SK-N-SH (cell line): ENCODE measurements around the gene HERC4. TPM values are rescaled to one million over a fixed set of nuclear protein-coding genes. Genes with fewer than 3 reads are reported as not detected.

Experiments used
- CTCF ChIA-PET: fragments of 300-600, 350-600 bp; formaldehyde crosslinking; extraction: SDS; loops from one replicate; lab custom pipeline; 2021; lab: Yijun Ruan, JAX
- POLR2A ChIA-PET: fragments of 350-600 bp; sonication (Branson Sonifier 250); formaldehyde crosslinking; extraction: SDS; loops from one replicate; lab custom pipeline; 2020; ENCODE audit warnings: antibody characterized with exemption, inconsistent platforms; lab: Yijun Ruan, JAX
- DNase-seq: peaks from one replicate; pipeline ENCODE4 v3.0.0; 2012
- H2AFZ ChIP-seq: fragments of 200-600 bp; sonication (generic); 2 replicates; pipeline ENCODE4 v1.8.1; 2016; ENCODE audit warnings: antibody characterized with exemption, mild to moderate bottlenecking, low read depth
- H3F3A ChIP-seq: fragments of 200-600 bp; sonication (generic); replicated peaks from 2 replicates; pipeline ENCODE3; 2016; ENCODE audit warnings: antibody characterized with exemption, mild to moderate bottlenecking; ENCODE audit not compliant: insufficient read depth
- H3K27ac ChIP-seq, 2 experiments: fragments of 200-500 bp in 1 of 2; fragments of 200-600 bp in 1 of 2; sonication (Bioruptor generic) in 1 of 2; sonication (generic), shearing (Covaris generic) in 1 of 2; 2 replicates each; pipeline versions ENCODE4 v1.5.1 to v1.6.1; 2014 to 2016; ENCODE audit warnings: low read depth in 2 of 2, inconsistent platforms in 1 of 2, low read length in 1 of 2, mild to moderate bottlenecking in 1 of 2, mixed read lengths in 1 of 2
- H3K27me3 ChIP-seq: fragments of 200-600 bp; sonication (generic), shearing (Covaris generic); 2 replicates; pipeline ENCODE4 v1.6.1; 2016; ENCODE audit warnings: mixed run types; ENCODE audit not compliant: insufficient read depth
- H3K36me3 ChIP-seq, 2 experiments: fragments of 200-500 bp in 1 of 2; fragments of 200-600 bp in 1 of 2; sonication (Bioruptor generic) in 1 of 2; sonication (generic) in 1 of 2; replicated peaks in 1 of 2; 2 replicates each; pipeline versions ENCODE3 to v1.5.1; 2014 to 2016; ENCODE audit warnings: low read length in 1 of 2, mild to moderate bottlenecking in 1 of 2; ENCODE audit not compliant: insufficient read depth in 2 of 2, control insufficient read depth in 1 of 2
- H3K4me1 ChIP-seq, 2 experiments: fragments of 200-500 bp in 1 of 2; fragments of 200-600 bp in 1 of 2; sonication (Bioruptor generic) in 1 of 2; sonication (generic), shearing (Covaris generic) in 1 of 2; 2 replicates each; pipeline versions ENCODE4 v1.5.1 to v1.6.1; 2014 to 2016; ENCODE audit warnings: low read depth in 1 of 2, low read length in 1 of 2, mixed run types in 1 of 2; ENCODE audit not compliant: insufficient read depth in 2 of 2, control insufficient read depth in 1 of 2
- H3K4me2 ChIP-seq: fragments of 200-600 bp; sonication (generic), shearing (Covaris generic); 2 replicates; pipeline ENCODE4 v1.6.1; 2017; ENCODE audit warnings: mixed run types
- H3K4me3 ChIP-seq, 2 experiments: fragments of 200-500 bp in 1 of 2; fragments of 200-600 bp in 1 of 2; sonication (Bioruptor generic) in 1 of 2; sonication (generic), shearing (Covaris generic) in 1 of 2; 2 replicates each; pipeline versions ENCODE4 v1.5.1 to v1.8.1; 2014 to 2016; ENCODE audit warnings: low read depth in 2 of 2, inconsistent platforms in 1 of 2, low read length in 1 of 2, mild to moderate bottlenecking in 1 of 2, mixed read lengths in 1 of 2, moderate library complexity in 1 of 2
- H3K79me2 ChIP-seq: fragments of 200-600 bp; sonication (generic); 2 replicates; pipeline ENCODE4 v1.8.1; 2017; ENCODE audit warnings: mild to moderate bottlenecking; ENCODE audit not compliant: insufficient read depth
- H3K9ac ChIP-seq: fragments of 200-600 bp; sonication (generic); 2 replicates; pipeline ENCODE4 v1.6.1; 2017; ENCODE audit warnings: mixed run types
- H3K9me2 ChIP-seq: fragments of 200-600 bp; sonication (generic); 2 replicates; pipeline ENCODE4 v1.6.1; 2017; ENCODE audit warnings: mixed run types
- H3K9me3 ChIP-seq: fragments of 200-600 bp; sonication (generic); 2 replicates; pipeline ENCODE4 v1.6.1; 2017; ENCODE audit warnings: mixed run types, mild to moderate bottlenecking, moderate library complexity
- H4K20me1 ChIP-seq: fragments of 200-600 bp; sonication (generic); 2 replicates; pipeline ENCODE4 v1.6.1; 2017; ENCODE audit warnings: mild to moderate bottlenecking, mixed run types; ENCODE audit not compliant: insufficient read depth
- CHD2 ChIP-seq: fragments of 150-350 bp; IDR thresholded peaks from 2 replicates; pipeline ENCODE4 v1.6.1; 2018; ENCODE audit warnings: low read length; ENCODE audit not compliant: partially characterized antibody
- CTCF ChIP-seq: fragments of 200-600 bp; sonication (generic); IDR thresholded peaks from 2 replicates; pipeline ENCODE4 v1.6.1; 2017; ENCODE audit warnings: antibody characterized with exemption, mild to moderate bottlenecking, moderate library complexity
- ELF1 ChIP-seq: IDR thresholded peaks from 2 replicates; pipeline ENCODE4 v1.4.0; 2012
- EP300 ChIP-seq, 2 experiments: IDR thresholded peaks; 2 replicates each; pipeline versions ENCODE4 v1.4.0 to v1.6.1; 2012; ENCODE audit warnings: borderline replicate concordance in 1 of 2, low read depth in 1 of 2, low read length in 1 of 2
- FOSL2 ChIP-seq: IDR thresholded peaks from 2 replicates; pipeline ENCODE4 v1.4.0; 2012; ENCODE audit warnings: low read depth, mild to moderate bottlenecking, moderate library complexity, borderline replicate concordance
- FOXJ3 ChIP-seq: sonication (generic); formaldehyde crosslinking; IDR thresholded peaks from 2 replicates; pipeline ENCODE4 v1.5.1; 2020; ENCODE audit warnings: mild to moderate bottlenecking, missing genetic modification reagents
- GABPA ChIP-seq: IDR thresholded peaks from 2 replicates; pipeline ENCODE4 v1.4.0; 2012; ENCODE audit warnings: low read depth, mild to moderate bottlenecking
- GATA2 ChIP-seq: sonication (generic); formaldehyde crosslinking; IDR thresholded peaks from 2 replicates; pipeline ENCODE4 v1.5.0; 2020; ENCODE audit warnings: mild to moderate bottlenecking, missing genetic modification reagents
- IRF3 ChIP-seq: fragments of 150-350 bp; IDR thresholded peaks from 2 replicates; pipeline ENCODE4 v1.6.1; 2016; ENCODE audit warnings: mild to moderate bottlenecking, low read depth, low read length
- MEF2A ChIP-seq: IDR thresholded peaks from 2 replicates; pipeline ENCODE4 v1.4.0; 2012; ENCODE audit warnings: low read depth, borderline replicate concordance
- NRF1 ChIP-seq: IDR thresholded peaks from 2 replicates; pipeline ENCODE4 v1.6.1; 2012; ENCODE audit warnings: low read depth, mild to moderate bottlenecking, low read length
- POLR2AphosphoS5 ChIP-seq: IDR thresholded peaks from 2 replicates; pipeline ENCODE4 v1.6.1; 2012; ENCODE audit warnings: low read depth, low read length
- RAD21 ChIP-seq: IDR thresholded peaks from 2 replicates; pipeline ENCODE4 v1.6.1; 2012; ENCODE audit warnings: mild to moderate bottlenecking, low read length
- RCOR1 ChIP-seq: fragments of 150-350 bp; IDR thresholded peaks from 2 replicates; pipeline ENCODE4 v1.6.1; 2017; ENCODE audit warnings: antibody characterized with exemption, low read length
- SIN3A ChIP-seq: IDR thresholded peaks from 2 replicates; pipeline ENCODE4 v1.6.1; 2012; ENCODE audit warnings: low read depth, mild to moderate bottlenecking, low read length, moderate library complexity, borderline replicate concordance
- SMC3 ChIP-seq: IDR thresholded peaks from 2 replicates; pipeline ENCODE4 v1.6.1; 2012; ENCODE audit warnings: low read depth, low read length, improper control_type of control experiment
- TCF12 ChIP-seq: IDR thresholded peaks from 2 replicates; pipeline ENCODE4 v1.4.0; 2012
- TEAD4 ChIP-seq: IDR thresholded peaks from 2 replicates; pipeline ENCODE4 v1.4.0; 2012; ENCODE audit warnings: mild to moderate bottlenecking, borderline replicate concordance; ENCODE audit not compliant: insufficient read depth
- USF2 ChIP-seq: fragments of 150-350 bp; IDR thresholded peaks from 2 replicates; pipeline ENCODE4 v1.6.1; 2017; ENCODE audit warnings: antibody characterized with exemption, low read length, low read depth, borderline replicate concordance
- YY1 ChIP-seq: IDR thresholded peaks from 2 replicates; pipeline ENCODE4 v1.4.0; 2012; ENCODE audit warnings: low read depth, mild to moderate bottlenecking
- WGBS: methylation state at CpG from one replicate; pipeline ENCODE4 v1.1.6; 2017; ENCODE audit warnings: low lambda C conversion rate; 5-methylcytosine and 5-hydroxymethylcytosine counted together
- polyA plus RNA-seq, 3 experiments: library from polyadenylated mRNA; depleted of rRNA; stranded (reverse); fragments of >200 nt; gene quantifications; 2 replicates each; pipeline ENCODE4 v1.2.3, GENCODE V29; 2012
- TF ChIP-seq, protein P1 (sequence below): IDR thresholded peaks from 2 replicates; pipeline ENCODE4; 2012

The HERC4 gene
- polyA plus RNA-seq, 1 of the 3 experiments (the other 2 are of a cell fraction): 16.2 TPM

DNA sequence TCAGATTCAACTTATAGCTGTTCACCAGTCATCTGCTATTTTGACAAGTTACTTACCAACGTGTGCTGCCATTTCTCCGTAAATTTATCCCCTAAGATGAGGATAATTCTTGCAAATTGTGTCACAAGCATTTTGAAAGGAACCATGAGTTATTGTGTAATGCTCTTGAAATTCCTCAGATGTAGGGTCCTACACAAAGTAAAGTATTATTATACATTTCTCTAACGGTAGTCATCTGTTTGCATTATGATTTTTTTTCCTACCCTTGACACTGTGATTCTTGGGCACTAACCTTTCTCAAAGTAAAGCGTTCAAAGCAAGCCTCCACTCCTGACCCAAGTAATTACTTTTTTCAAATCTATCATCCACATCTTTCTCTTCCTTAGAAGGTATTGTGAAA lies 8.1 kb downstream of the HERC4 start:
- no peak for DNase-seq
- Histone ChIP-seq H3K79me2 (peaks cover 97% of the 10 kb centered on the region), H3F3A (peaks cover 13% of the 10 kb centered on the region), H3K9ac (no peak overlapping the region), H3K36me3 (peaks cover 24 to 53% of the 10 kb centered on the region in 2 experiments), H3K9me3 (no peaks in the 10 kb centered on the region), H3K4me2 (no peak overlapping the region), H3K27ac (no peak overlapping the region), H3K4me1 (no peaks in the 10 kb centered on the region; a peak in 2 of 4 replicates), H3K27me3 (no peaks in the 10 kb centered on the region), H2AFZ (no peak overlapping the region), H4K20me1 (peaks cover 31% of the 10 kb centered on the region), H3K9me2 (no peaks in the 10 kb centered on the region), H3K4me3 (no peak overlapping the region)
- ChIA-PET CTCF (interaction anchor here (0.6 to 1.8 kb wide), 3 partner anchors 9 to 146 kb away, joined by 3 to 4 read pairs (median 3); no protein-coding TSS in a partner anchor), POLR2A (no interaction called here)
- WGBS: 68% methylated on average over 4 of the region's 4 CpGs
- TF ChIP-seq GABPA (no peak), IRF3 (no peak), SMC3 (no peak), MEF2A (no peak), TCF12 (no peak), NRF1 (no peak), RCOR1 (no peak), SIN3A (no peak), FOSL2 (no peak), GATA2 (CRISPR knock-in tag) (no peak), CTCF (no peak), CHD2 (no peak)
- TF ChIP-seq, protein P1, sequence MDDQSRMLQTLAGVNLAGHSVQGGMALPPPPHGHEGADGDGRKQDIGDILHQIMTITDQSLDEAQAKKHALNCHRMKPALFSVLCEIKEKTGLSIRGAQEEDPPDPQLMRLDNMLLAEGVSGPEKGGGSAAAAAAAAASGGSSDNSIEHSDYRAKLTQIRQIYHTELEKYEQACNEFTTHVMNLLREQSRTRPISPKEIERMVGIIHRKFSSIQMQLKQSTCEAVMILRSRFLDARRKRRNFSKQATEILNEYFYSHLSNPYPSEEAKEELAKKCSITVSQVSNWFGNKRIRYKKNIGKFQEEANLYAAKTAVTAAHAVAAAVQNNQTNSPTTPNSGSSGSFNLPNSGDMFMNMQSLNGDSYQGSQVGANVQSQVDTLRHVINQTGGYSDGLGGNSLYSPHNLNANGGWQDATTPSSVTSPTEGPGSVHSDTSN: no peak

GRCh38 chr10:68053553-68053952 lies 21.5 kb downstream of the HERC4 start:
- H3K4me1 ChIP-seq: peaks cover 0 to 14% of the 10 kb centered on the region in 2 experiments; a peak in 2 of 4 replicates
- H3K79me2 ChIP-seq: peaks cover 82% of the 10 kb centered on the region
- WGBS: 92% methylated on average over 3 of the region's 3 CpGs
- H3F3A ChIP-seq: peaks cover 14% of the 10 kb centered on the region
- no peaks in the 10 kb centered on the region for H3K27me3 ChIP-seq
- peaks cover 4% of the 10 kb centered on the region; the same call in 1 of the 2 replicates for H4K20me1 ChIP-seq
- H3K36me3 ChIP-seq: peaks cover 6 to 39% of the 10 kb centered on the region in 2 experiments
- CTCF ChIA-PET: interaction anchor here (0.7 kb wide), 1 partner anchor 16 kb away, joined by 3 read pairs; no protein-coding TSS in a partner anchor
- DNase-seq: no peak
- H3K4me3 ChIP-seq: no peak overlapping the region
- POLR2A ChIA-PET: no interaction called here
- TF ChIP-seq SIN3A (no peak), FOXJ3 (CRISPR knock-in tag) (no peak), MEF2A (no peak), YY1 (no peak), TEAD4 (no peak), SMC3 (no peak), GABPA (no peak), USF2 (no peak), IRF3 (no peak), RAD21 (no peak), ELF1 (no peak), POLR2AphosphoS5 (no peak), EP300 (IDR thresholded peaks at IDR 0.05; ENCODE audit: borderline replicate concordance in 1 of 2, low read depth in 1 of 2, low read length in 1 of 2) (no peak)
- TF ChIP-seq, protein P1: no peak
- TF ChIP-seq, all 33 proteins: peak for 0
- no peak overlapping the region for H3K27ac ChIP-seq
- H3K4me2 ChIP-seq: no peak overlapping the region
- H3K9me2 ChIP-seq: no peaks in the 10 kb centered on the region
- H2AFZ ChIP-seq: no peak overlapping the region
- H3K9me3 ChIP-seq: no peaks in the 10 kb centered on the region
- H3K9ac ChIP-seq: no peak overlapping the region
